K562 (cell line): ENCODE data around the gene CDK5R2. TPM values are rescaled to one million over a fixed set of nuclear protein-coding genes. Genes with fewer than 3 reads are reported as not detected.

Experiments
- ATF1 ChIP-seq, 2 experiments: fragments of 450-650 bp in 1 of 2; IDR thresholded peaks; 2 replicates each; pipeline ENCODE4 v1.6.1; 2016; ENCODE audit warnings: missing compliant biosample characterization in 1 of 2, missing genetic modification characterization in 1 of 2
- CBFA2T3 ChIP-seq: fragments of 450-650 bp; IDR thresholded peaks from 2 replicates; pipeline ENCODE4 v1.6.1; 2017
- HDAC1 ChIP-seq, 2 experiments: fragments of 450-650 bp; IDR thresholded peaks; 2 replicates each; pipeline ENCODE4 v1.6.1; 2016 to 2017; ENCODE audit warnings: inconsistent platforms in 1 of 2, mild to moderate bottlenecking in 1 of 2, moderate library complexity in 1 of 2
- KDM5B ChIP-seq: fragments of 200-600 bp; sonication (generic); IDR thresholded peaks from 2 replicates; pipeline ENCODE4 v1.6.1; 2012; ENCODE audit warnings: low read depth, mild to moderate bottlenecking, moderate library complexity, low read length, control low read depth, inconsistent platforms; ENCODE audit not compliant: insufficient replicate concordance
- LCOR ChIP-seq: sonication (generic); formaldehyde crosslinking; IDR thresholded peaks from 2 replicates; pipeline ENCODE4 v1.8.0; 2022; ENCODE audit warnings: mild to moderate bottlenecking, missing genetic modification reagents
- MAZ ChIP-seq, 2 experiments: fragments of 450-650 bp in 1 of 2; sonication (generic) in 1 of 2; formaldehyde crosslinking; IDR thresholded peaks in 1 of 2; conservative IDR thresholded peaks in 1 of 2; 2 replicates each; pipeline versions ENCODE4 v1.4.0 to v1.5.0; 2020; ENCODE audit warnings: mild to moderate bottlenecking in 1 of 2, missing genetic modification reagents in 1 of 2
- MTA1 ChIP-seq: fragments of 450-650 bp; IDR thresholded peaks from 2 replicates; pipeline ENCODE4 v1.6.1; 2017; ENCODE audit warnings: borderline replicate concordance
- NFYB ChIP-seq: IDR thresholded peaks from 2 replicates; pipeline ENCODE4 v1.6.1; 2011; ENCODE audit warnings: mild to moderate bottlenecking, moderate library complexity; ENCODE audit not compliant: insufficient read length; ENCODE audit errors: extremely low read depth
- PPARD ChIP-seq: fragments of 250-450 bp; sonication (Bioruptor Pico); IDR thresholded peaks from 2 replicates; pipeline ENCODE4 v1.8.0; 2022; ENCODE audit warnings: inconsistent platforms, mild to moderate bottlenecking, moderate library complexity
- SMAD4 ChIP-seq: fragments of 250-450 bp; sonication (Bioruptor Pico); conservative IDR thresholded peaks from 2 replicates; pipeline ENCODE4 v1.8.0; 2021; ENCODE audit warnings: inconsistent platforms, mild to moderate bottlenecking, moderate library complexity
- ZBTB1 ChIP-seq: sonication (generic); formaldehyde crosslinking; IDR thresholded peaks from 2 replicates; pipeline ENCODE4 v1.8.1; 2023; ENCODE audit warnings: missing genetic modification reagents, low read depth, mild to moderate bottlenecking, borderline replicate concordance
- ZNF3 ChIP-seq: fragments of 250-450 bp; sonication (Bioruptor Pico); IDR thresholded peaks from 2 replicates; pipeline ENCODE4 v1.5.0; 2021; ENCODE audit warnings: mild to moderate bottlenecking, moderate library complexity
- ZNF354B ChIP-seq: fragments of 250-450 bp; sonication (Bioruptor Pico); IDR thresholded peaks from 2 replicates; pipeline ENCODE4 v1.4.0; 2020
- ZNF436 ChIP-seq: fragments of 250-450, 450-650 bp; sonication (Bioruptor Pico); formaldehyde crosslinking; IDR thresholded peaks from 2 replicates; pipeline ENCODE4 v1.7.0; 2020; ENCODE audit warnings: mild to moderate bottlenecking
- polyA plus RNA-seq, 8 experiments: library from polyadenylated mRNA; depleted of rRNA in 4 of 8; stranded (reverse) in 5 of 8; unstranded in 3 of 8; fragments of >200 nt; fragmentation: Nextera tagmentation in 2 of 8; fragmentation: Illumina TruSeq in 1 of 8; extraction: Ambion mirVana in 2 of 8; extraction: Trizol in 1 of 8; gene quantifications; 2 replicates each; pipeline versions ENCODE4 v1.2.1 to v1.2.3, GENCODE V29; 2011 to 2014; ENCODE audit warnings: inconsistent platforms in 1 of 8, missing spikeins in 1 of 8
- total RNA-seq, 7 experiments: library from RNA; depleted of rRNA in 6 of 7; stranded (reverse); fragments of >200 nt in 6 of 7; fragmentation: Illumina TruSeq in 2 of 7; extraction: Trizol in 2 of 7; gene quantifications; 2 replicates each; pipeline versions ENCODE4 v1.2.1 to v1.2.3, GENCODE V29; 2011 to 2021; ENCODE audit warnings: low replicate concordance in 1 of 7
- TF ChIP-seq, protein P1 (sequence below): sonication (generic); formaldehyde crosslinking; IDR thresholded peaks from 2 replicates; pipeline ENCODE4 v1.8.1; 2023; ENCODE audit warnings: mild to moderate bottlenecking, missing genetic modification reagents
- TF ChIP-seq, protein P2 (sequence below): fragments of 250-450 bp; sonication (Bioruptor Pico); IDR thresholded peaks from 2 replicates; pipeline ENCODE4 v1.5.0; 2020; ENCODE audit warnings: mild to moderate bottlenecking, borderline replicate concordance
- TF ChIP-seq, protein P3 (sequence below): sonication (generic); formaldehyde crosslinking; IDR thresholded peaks from 2 replicates; pipeline ENCODE4 v1.8.0; 2022; ENCODE audit warnings: missing genetic modification reagents, mild to moderate bottlenecking, moderate library complexity, borderline replicate concordance

Gene CDK5R2
- total and polyA plus RNA-seq, 9 of the 15 experiments (the other 6 are each of a cell fraction or from before 2014, with no cell fraction given) = 0.09 TPM; not detected in 8

DNA sequence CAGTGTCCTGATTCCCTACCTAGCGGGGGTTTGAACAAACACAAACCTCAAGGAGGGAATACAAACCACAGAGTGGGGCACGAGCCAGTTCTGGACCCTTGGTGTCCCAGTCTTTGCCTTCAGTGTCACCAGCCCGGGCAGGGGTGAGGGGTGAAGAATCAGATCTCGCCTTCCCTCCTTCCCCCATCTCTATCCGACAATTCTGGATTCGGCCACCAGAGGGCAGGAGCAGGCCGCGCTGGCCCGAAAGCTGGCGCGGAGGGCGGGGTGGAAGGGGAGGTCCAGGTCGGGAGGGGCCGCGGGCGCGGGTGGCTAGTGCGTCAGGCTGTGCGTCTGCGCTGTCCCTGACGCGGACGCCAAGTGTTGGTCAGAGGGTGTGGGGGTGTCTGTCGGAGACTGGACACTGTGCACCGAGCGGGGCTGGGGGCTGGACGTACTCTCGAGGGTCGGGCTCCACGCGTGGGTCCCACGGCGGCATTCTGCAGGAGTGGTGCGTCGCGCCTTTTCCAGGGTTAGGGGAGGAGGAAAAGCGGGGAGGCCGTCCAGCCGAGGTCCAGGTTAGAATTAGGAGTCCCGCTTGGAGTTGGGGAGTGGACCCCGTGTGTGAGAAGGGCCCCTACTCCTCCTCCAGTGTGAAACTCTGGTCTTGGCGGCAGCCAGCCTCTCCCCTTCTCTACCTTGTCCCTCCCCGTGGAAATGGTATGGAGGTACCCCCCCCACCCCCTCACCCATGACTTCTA, 36.7 kb downstream of the CDK5R2 start (continued):
- no peak for TF ChIP-seq PPARD (CRISPR knock-in tag)
- peak; percentile 67; the same call in 1 of the 2 replicates for TF ChIP-seq LCOR (CRISPR knock-in tag)
- TF ChIP-seq, protein P1, sequence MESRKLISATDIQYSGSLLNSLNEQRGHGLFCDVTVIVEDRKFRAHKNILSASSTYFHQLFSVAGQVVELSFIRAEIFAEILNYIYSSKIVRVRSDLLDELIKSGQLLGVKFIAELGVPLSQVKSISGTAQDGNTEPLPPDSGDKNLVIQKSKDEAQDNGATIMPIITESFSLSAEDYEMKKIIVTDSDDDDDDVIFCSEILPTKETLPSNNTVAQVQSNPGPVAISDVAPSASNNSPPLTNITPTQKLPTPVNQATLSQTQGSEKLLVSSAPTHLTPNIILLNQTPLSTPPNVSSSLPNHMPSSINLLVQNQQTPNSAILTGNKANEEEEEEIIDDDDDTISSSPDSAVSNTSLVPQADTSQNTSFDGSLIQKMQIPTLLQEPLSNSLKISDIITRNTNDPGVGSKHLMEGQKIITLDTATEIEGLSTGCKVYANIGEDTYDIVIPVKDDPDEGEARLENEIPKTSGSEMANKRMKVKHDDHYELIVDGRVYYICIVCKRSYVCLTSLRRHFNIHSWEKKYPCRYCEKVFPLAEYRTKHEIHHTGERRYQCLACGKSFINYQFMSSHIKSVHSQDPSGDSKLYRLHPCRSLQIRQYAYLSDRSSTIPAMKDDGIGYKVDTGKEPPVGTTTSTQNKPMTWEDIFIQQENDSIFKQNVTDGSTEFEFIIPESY = peak; percentile 55
- TF ChIP-seq SMAD4 (CRISPR knock-in tag) = no peak
- peak; percentile 89 for TF ChIP-seq MTA1
- no peak for TF ChIP-seq ZNF354B (CRISPR knock-in tag)
- no peak for TF ChIP-seq CBFA2T3
- peak in 1 of 2 experiments; percentile 46; a peak in 2 of 4 replicates for TF ChIP-seq HDAC1 (IDR thresholded peaks at IDR 0.05)
- TF ChIP-seq ZNF436 = no peak
- TF ChIP-seq, protein P2, sequence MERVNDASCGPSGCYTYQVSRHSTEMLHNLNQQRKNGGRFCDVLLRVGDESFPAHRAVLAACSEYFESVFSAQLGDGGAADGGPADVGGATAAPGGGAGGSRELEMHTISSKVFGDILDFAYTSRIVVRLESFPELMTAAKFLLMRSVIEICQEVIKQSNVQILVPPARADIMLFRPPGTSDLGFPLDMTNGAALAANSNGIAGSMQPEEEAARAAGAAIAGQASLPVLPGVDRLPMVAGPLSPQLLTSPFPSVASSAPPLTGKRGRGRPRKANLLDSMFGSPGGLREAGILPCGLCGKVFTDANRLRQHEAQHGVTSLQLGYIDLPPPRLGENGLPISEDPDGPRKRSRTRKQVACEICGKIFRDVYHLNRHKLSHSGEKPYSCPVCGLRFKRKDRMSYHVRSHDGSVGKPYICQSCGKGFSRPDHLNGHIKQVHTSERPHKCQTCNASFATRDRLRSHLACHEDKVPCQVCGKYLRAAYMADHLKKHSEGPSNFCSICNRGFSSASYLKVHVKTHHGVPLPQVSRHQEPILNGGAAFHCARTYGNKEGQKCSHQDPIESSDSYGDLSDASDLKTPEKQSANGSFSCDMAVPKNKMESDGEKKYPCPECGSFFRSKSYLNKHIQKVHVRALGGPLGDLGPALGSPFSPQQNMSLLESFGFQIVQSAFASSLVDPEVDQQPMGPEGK (CRISPR knock-in tag) = no peak
- no peak for TF ChIP-seq NFYB
- TF ChIP-seq MAZ (CRISPR knock-in tag; conservative IDR thresholded peaks at IDR 0.05 in 1 of 2, IDR thresholded peaks at IDR 0.05 in 1 of 2) = peak; percentile 96 to 99
- TF ChIP-seq ATF1 (CRISPR knock-in tag; IDR thresholded peaks at IDR 0.05) = peak; percentile 72
- peak; percentile 89 for TF ChIP-seq ATF1 (tag; IDR thresholded peaks at IDR 0.05)
- no peak for TF ChIP-seq ZNF3
- 0 out of 2 replicates have a peak, but pooled peaks have one; percentile 21 for TF ChIP-seq ZBTB1 (CRISPR knock-in tag)
- TF ChIP-seq, protein P3, sequence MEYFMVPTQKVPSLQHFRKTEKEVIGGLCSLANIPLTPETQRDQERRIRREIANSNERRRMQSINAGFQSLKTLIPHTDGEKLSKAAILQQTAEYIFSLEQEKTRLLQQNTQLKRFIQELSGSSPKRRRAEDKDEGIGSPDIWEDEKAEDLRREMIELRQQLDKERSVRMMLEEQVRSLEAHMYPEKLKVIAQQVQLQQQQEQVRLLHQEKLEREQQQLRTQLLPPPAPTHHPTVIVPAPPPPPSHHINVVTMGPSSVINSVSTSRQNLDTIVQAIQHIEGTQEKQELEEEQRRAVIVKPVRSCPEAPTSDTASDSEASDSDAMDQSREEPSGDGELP (CRISPR knock-in tag) = peak; percentile 73
- peak; percentile 61 for TF ChIP-seq KDM5B
